Kidney (tissue), 14 donors: Measurements from ENCODE around the gene MON1A. TPM values are rescaled to one million over a fixed set of nuclear protein-coding genes. Genes with fewer than 3 reads are reported as not detected.

Experiments used
- DNase-seq, 5 donors: peaks; one replicate each; pipeline ENCODE4 v3.0.0-alpha.2; 2013 to 2020
- FAIRE-seq: peaks from 2 replicates; lab custom pipeline; 2012; peaks lifted over from hg19 to GRCh38; lab: Jason Lieb, UNC
- H3K27ac ChIP-seq, 2 donors: one replicate each; pipeline ENCODE4 v1.7.0; 2013; ENCODE audit warnings: low read depth in 2 of 2, low read length in 2 of 2, inconsistent platforms in 1 of 2
- H3K27me3 ChIP-seq: one replicate; pipeline ENCODE4 v1.7.1; 2013; ENCODE audit warnings: low read length, inconsistent platforms; ENCODE audit not compliant: control insufficient read depth, insufficient read depth
- H3K36me3 ChIP-seq, 3 donors: one replicate each; pipeline versions ENCODE4 v1.7.0 to v1.7.1; 2013; ENCODE audit warnings: low read length in 3 of 3, control low read depth in 1 of 3, inconsistent platforms in 1 of 3; ENCODE audit not compliant: insufficient read depth in 3 of 3, control insufficient read depth in 2 of 3
- H3K4me1 ChIP-seq, 3 donors: one replicate each; pipeline versions ENCODE4 v1.7.0 to v1.7.1; 2013; ENCODE audit warnings: low read length in 3 of 3, inconsistent platforms in 1 of 3, low read depth in 1 of 3; ENCODE audit not compliant: control insufficient read depth in 2 of 3, insufficient read depth in 2 of 3
- H3K4me3 ChIP-seq, 3 donors: one replicate each; pipeline versions ENCODE4 v1.7.0 to v1.8.1; 2013; ENCODE audit warnings: low read length in 3 of 3, control low read depth in 1 of 3, inconsistent platforms in 1 of 3
- H3K9ac ChIP-seq, 3 donors: one replicate each; pipeline versions ENCODE4 v1.7.0 to v1.7.1; 2013; ENCODE audit warnings: low read length in 3 of 3, control low read depth in 1 of 3, inconsistent platforms in 1 of 3
- H3K9me3 ChIP-seq, 3 donors: one replicate each; pipeline versions ENCODE4 v1.7.0 to v1.7.1; 2013; ENCODE audit warnings: low read length in 3 of 3, control low read depth in 1 of 3, inconsistent platforms in 1 of 3; ENCODE audit not compliant: control insufficient read depth in 2 of 3, insufficient read depth in 1 of 3
- CTCF ChIP-seq: IDR thresholded peaks from 3 replicates; pipeline ENCODE4 v1.5.1; 2012; ENCODE audit warnings: mild to moderate bottlenecking, moderate library complexity, borderline replicate concordance; ENCODE audit not compliant: insufficient read depth; ENCODE audit errors: extremely low read depth
- intact Hi-C: fragments of 100-400 bp; cut with DNase I; formaldehyde crosslinking; loops from one replicate; pipeline ENCODE4 v1.11.1; 2022
- polyA plus RNA-seq: library from polyadenylated mRNA; stranded (reverse); fragments of 350-450 nt; fragmentation: Illumina TruSeq; extraction: RNeasy Lipid Tissue Mini Kit (QIAGEN cat#74804); gene quantifications from one replicate; pipeline ENCODE4 v1.2.3, GENCODE V29; 2014; ENCODE audit warnings: low read depth, low replicate concordance; ENCODE audit not compliant: insufficient read depth
- total RNA-seq: library from RNA; stranded (reverse); fragmentation: NEBNext Ultra II Directional; extraction: Animal tissue kit (Norgen Biotek cat#: 25700); gene quantifications from one replicate; pipeline ENCODE4 v1.2.1, GENCODE V29; 2021
- donor health status: control.
- donor health status: control.
- donor health status: control.
- donor health status: control.
- donor health status: control.
- donor health status: DM: yes; HTN: yes; CAD: no.
- donor health status: Normal renal cell carcinoma (clear cell type).

The MON1A gene
- total and polyA plus RNA-seq, 2 donors from 2014 or later: 7.4 to 16.4 TPM

GRCh38 chr3:49930168-49930690 is 618 bp upstream of the MON1A start:
- Histone ChIP-seq H3K9me3 (no peaks in the 10 kb centered on the region), H3K9ac (peak overlapping the region; percentile 17 to 80 (median 30)), H3K27me3 (no peaks in the 10 kb centered on the region), H3K4me1 (peaks cover 3 to 14% (median 8%) of the 10 kb centered on the region in 3 donors), H3K4me3 (peak overlapping the region; percentile 70 to 92 (median 74)), H3K27ac (peak overlapping the region; percentile 87 to 95), H3K36me3 (no peaks in the 10 kb centered on the region)
- intact Hi-C loops: no loop called here
- TF ChIP-seq CTCF: no peak
- no peak for FAIRE-seq
- DNase-seq: peak in 1 of 5 donors; percentile 26

- H3K36me3 ChIP-seq: no peaks in the 10 kb centered on the region
- no peaks in the 10 kb centered on the region for H3K9me3 ChIP-seq
- H3K27ac ChIP-seq: no peak overlapping the region
- no peak for TF ChIP-seq CTCF
- FAIRE-seq: no peak
- DNase-seq: peak in 1 of 5 donors; percentile 26
- peaks cover 3 to 14% (median 8%) of the 10 kb centered on the region in 3 donors for H3K4me1 ChIP-seq
- H3K9ac ChIP-seq: no peak overlapping the region
- H3K4me3 ChIP-seq: peak overlapping the region in 1 of 3 donors; percentile 92
- intact Hi-C loops: no loop called here
- no peaks in the 10 kb centered on the region for H3K27me3 ChIP-seq
Observed at GRCh38 chr3:49928481-49929017, 1.1 kb downstream of the MON1A start.

GRCh38 chr3:49927798-49928197 is 1.8 kb downstream of the MON1A start:
- DNase-seq (no peak), FAIRE-seq (no peak)
- H3K9me3 ChIP-seq: no peaks in the 10 kb centered on the region
- H3K4me3 ChIP-seq: no peak overlapping the region
- peaks cover 3 to 14% (median 8%) of the 10 kb centered on the region in 3 donors for H3K4me1 ChIP-seq
- no peak for TF ChIP-seq CTCF
- no peak overlapping the region for H3K27ac ChIP-seq
- intact Hi-C loops: no loop called here
- no peaks in the 10 kb centered on the region for H3K36me3 ChIP-seq
- no peaks in the 10 kb centered on the region for H3K27me3 ChIP-seq
- H3K9ac ChIP-seq: no peak overlapping the region
